Left ventricle myocardium inferior (tissue), 1 donor: ENCODE results near the gene RABGAP1. TPM values are rescaled to one million over a fixed set of nuclear protein-coding genes. Genes with fewer than 3 reads are reported as not detected.

ENCODE experiments used
- DNase-seq: peaks from one replicate; pipeline ENCODE4 v3.0.0-alpha.2; 2020
- H3K27ac ChIP-seq: fragments of 200-600 bp; replicated peaks from 2 replicates; pipeline ENCODE4 v1.8.0; 2021
- H3K27me3 ChIP-seq: fragments of 200-600 bp; 2 replicates; pipeline ENCODE4 v1.8.0; 2021; ENCODE audit warnings: low read depth
- H3K36me3 ChIP-seq: fragments of 200-600 bp; 2 replicates; pipeline ENCODE4 v1.8.0; 2021
- H3K4me1 ChIP-seq: fragments of 200-600 bp; 2 replicates; pipeline ENCODE4 v1.8.0; 2021
- H3K4me3 ChIP-seq: fragments of 200-600 bp; 2 replicates; pipeline ENCODE4 v1.8.0; 2021; ENCODE audit warnings: mild to moderate bottlenecking, moderate library complexity
- H3K9me3 ChIP-seq: fragments of 200-600 bp; replicated peaks from 2 replicates; pipeline ENCODE4 v1.8.0; 2021
- intact Hi-C: fragments of 100-400 bp; cut with micrococcal nuclease; formaldehyde crosslinking; loops from one replicate; pipeline ENCODE4 v1.11.0; 2022
- total RNA-seq: library from RNA; stranded (reverse); fragmentation: NEBNext Ultra II Directional; extraction: Animal tissue kit (Norgen Biotek cat#: 25700); gene quantifications from one replicate; pipeline ENCODE4 v1.2.1, GENCODE V29; 2021
- TF ChIP-seq, protein P1 (sequence below): fragments of 200-600 bp; IDR thresholded peaks from 2 replicates; pipeline ENCODE4 v1.8.0; 2021; ENCODE audit warnings: antibody characterized with exemption, mild to moderate bottlenecking, borderline replicate concordance
- donor health status: DM: no; HTN: yes; CAD: no; lungs with severe emphysema.

The RABGAP1 gene
- total RNA-seq, 1 donor from 2014 or later: 48.2 TPM

- Histone ChIP-seq H3K9me3 (no peaks in the 10 kb centered on the region), H3K36me3 (peaks cover 11% of the 10 kb centered on the region), H3K4me1 (no peaks in the 10 kb centered on the region), H3K27me3 (no peaks in the 10 kb centered on the region), H3K4me3 (no peak overlapping the region), H3K27ac (no peak overlapping the region)
- intact Hi-C loops: no loop called here
- no peak for DNase-seq
- TF ChIP-seq, protein P1, sequence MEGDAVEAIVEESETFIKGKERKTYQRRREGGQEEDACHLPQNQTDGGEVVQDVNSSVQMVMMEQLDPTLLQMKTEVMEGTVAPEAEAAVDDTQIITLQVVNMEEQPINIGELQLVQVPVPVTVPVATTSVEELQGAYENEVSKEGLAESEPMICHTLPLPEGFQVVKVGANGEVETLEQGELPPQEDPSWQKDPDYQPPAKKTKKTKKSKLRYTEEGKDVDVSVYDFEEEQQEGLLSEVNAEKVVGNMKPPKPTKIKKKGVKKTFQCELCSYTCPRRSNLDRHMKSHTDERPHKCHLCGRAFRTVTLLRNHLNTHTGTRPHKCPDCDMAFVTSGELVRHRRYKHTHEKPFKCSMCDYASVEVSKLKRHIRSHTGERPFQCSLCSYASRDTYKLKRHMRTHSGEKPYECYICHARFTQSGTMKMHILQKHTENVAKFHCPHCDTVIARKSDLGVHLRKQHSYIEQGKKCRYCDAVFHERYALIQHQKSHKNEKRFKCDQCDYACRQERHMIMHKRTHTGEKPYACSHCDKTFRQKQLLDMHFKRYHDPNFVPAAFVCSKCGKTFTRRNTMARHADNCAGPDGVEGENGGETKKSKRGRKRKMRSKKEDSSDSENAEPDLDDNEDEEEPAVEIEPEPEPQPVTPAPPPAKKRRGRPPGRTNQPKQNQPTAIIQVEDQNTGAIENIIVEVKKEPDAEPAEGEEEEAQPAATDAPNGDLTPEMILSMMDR: no peak
These were observed 197.3 kb downstream of the RABGAP1 start for GRCh38 chr9:123138163-123138562.

- no peak for DNase-seq
- H3K4me1 ChIP-seq: no peaks in the 10 kb centered on the region
- intact Hi-C loops: no loop called here
- no peak overlapping the region for H3K4me3 ChIP-seq
- TF ChIP-seq, protein P1: no peak
- no peak overlapping the region for H3K27ac ChIP-seq
- peaks cover 4% of the 10 kb centered on the region for H3K36me3 ChIP-seq
- no peaks in the 10 kb centered on the region for H3K27me3 ChIP-seq
- peaks cover 8% of the 10 kb centered on the region for H3K9me3 ChIP-seq
These were observed 208.2 kb downstream of the RABGAP1 start for GRCh38 chr9:123149067-123149466.

- TF ChIP-seq, protein P1: no peak
- no peaks in the 10 kb centered on the region for H3K27me3 ChIP-seq
- H3K4me3 ChIP-seq: no peak overlapping the region
- intact Hi-C loops: no loop called here
- H3K27ac ChIP-seq: no peak overlapping the region
- DNase-seq: no peak
- H3K4me1 ChIP-seq: no peaks in the 10 kb centered on the region
- H3K9me3 ChIP-seq: peaks cover 8% of the 10 kb centered on the region
- peaks cover 4% of the 10 kb centered on the region for H3K36me3 ChIP-seq
These were observed 210.1 kb downstream of the RABGAP1 start for GRCh38 chr9:123150708-123151503.

Other genes starting within 250 kb of the RABGAP1 start
- not detected for gene OR1L4, start 217.0 kb upstream of the RABGAP1 start, total RNA-seq
- not detected for gene OR1L6, start 198.7 kb upstream of the RABGAP1 start, total RNA-seq
- not detected for gene OR5C1, start 152.1 kb upstream of the RABGAP1 start, total RNA-seq
- gene OR1K1, start 140.9 kb upstream of the RABGAP1 start, total RNA-seq: not detected
- gene PDCL, start 112.4 kb upstream of the RABGAP1 start, total RNA-seq: 8.3 TPM
- 37.7 TPM for gene RC3H2, start 35.7 kb upstream of the RABGAP1 start, total RNA-seq
- 6.0 TPM for gene ZBTB6, start 27.7 kb upstream of the RABGAP1 start, total RNA-seq
- 5.4 TPM for gene ZBTB26, start 9.5 kb upstream of the RABGAP1 start, total RNA-seq
- gene GPR21, start 92.6 kb downstream of the RABGAP1 start, total RNA-seq: 0.58 TPM